Osteoblast (primary cell): ENCODE results near the gene CBY2. TPM values are rescaled to one million over a fixed set of nuclear protein-coding genes. Genes with fewer than 3 reads are reported as not detected.
"Not testable (repeated sequence)": the region's sequence is repeated elsewhere in the genome, so short reads cannot be mapped to it uniquely, and the experiment has no call there.

Experiments
- DNase-seq: peaks from one replicate; pipeline ENCODE4 v3.0.0; 2011; ENCODE audit warnings: low spot score, mixed read lengths; ENCODE audit not compliant: insufficient read length; ENCODE audit errors: missing footprints
- H2AFZ ChIP-seq: 2 replicates; pipeline ENCODE4 v1.6.0; 2011; ENCODE audit warnings: mild to moderate bottlenecking, low read length
- H3K27ac ChIP-seq: 2 replicates; pipeline ENCODE4 v1.5.1; 2011; ENCODE audit warnings: mild to moderate bottlenecking, low read depth, low read length, moderate library complexity
- H3K27me3 ChIP-seq: 2 replicates; pipeline ENCODE4 v1.6.0; 2012; ENCODE audit warnings: mild to moderate bottlenecking, control low read depth, inconsistent platforms, low read length, moderate library complexity; ENCODE audit not compliant: insufficient read depth
- H3K36me3 ChIP-seq: 2 replicates; pipeline ENCODE4 v1.5.1; 2011; ENCODE audit warnings: mild to moderate bottlenecking, low read length, control low read depth, moderate library complexity; ENCODE audit not compliant: insufficient read depth
- H3K4me1 ChIP-seq: 2 replicates; pipeline ENCODE4 v1.5.1; 2011; ENCODE audit warnings: mild to moderate bottlenecking, low read length, control low read depth, moderate library complexity; ENCODE audit not compliant: insufficient read depth
- H3K4me2 ChIP-seq: 2 replicates; pipeline ENCODE4 v1.6.0; 2011; ENCODE audit warnings: mild to moderate bottlenecking, low read length; ENCODE audit not compliant: insufficient read depth
- H3K4me3 ChIP-seq: fragments of 200-600 bp; sonication (generic); 3 replicates; pipeline ENCODE4 v1.5.1; 2012; ENCODE audit warnings: mild to moderate bottlenecking, low read length, inconsistent platforms; ENCODE audit not compliant: insufficient read depth
- H3K79me2 ChIP-seq: 2 replicates; pipeline ENCODE4 v1.6.0; 2012; ENCODE audit warnings: mild to moderate bottlenecking, low read length, control low read depth, inconsistent platforms; ENCODE audit not compliant: insufficient read depth
- H3K9me3 ChIP-seq: 2 replicates; pipeline ENCODE4 v1.5.1; 2011; ENCODE audit warnings: low read depth, low read length, control low read depth
- H4K20me1 ChIP-seq: 2 replicates; pipeline ENCODE4 v1.6.0; 2012; ENCODE audit warnings: mild to moderate bottlenecking, low read length, control low read depth; ENCODE audit not compliant: insufficient read depth
- CTCF ChIP-seq: IDR thresholded peaks from 2 replicates; pipeline ENCODE4 v1.5.1; 2011; ENCODE audit warnings: mild to moderate bottlenecking, low read depth, low read length, moderate library complexity; ENCODE audit errors: extremely low read depth
- small RNA-seq: library from RNA; depleted of rRNA; stranded (forward); fragments of <200 nt; gene quantifications from one replicate; pipeline ENCODE3, GENCODE V24; 2012
- total RNA-seq: library from RNA; depleted of rRNA; stranded (reverse); fragments of >200 nt; gene quantifications from 2 replicates; pipeline ENCODE4 v1.2.3, GENCODE V29; 2012

The CBY2 gene
- total RNA-seq, 1 donor = not detected

GRCh38 chr13:45752510-45752909 lies 50.4 kb downstream of the CBY2 start:
- H2AFZ ChIP-seq = no peak overlapping the region
- no peaks in the 10 kb centered on the region for H3K9me3 ChIP-seq
- no peaks in the 10 kb centered on the region for H3K4me1 ChIP-seq
- no peaks in the 10 kb centered on the region for H3K36me3 ChIP-seq
- H3K27ac ChIP-seq = no peak overlapping the region
- DNase-seq = no peak
- H3K4me2 ChIP-seq = no peak overlapping the region
- H3K27me3 ChIP-seq = peaks cover 26% of the 10 kb centered on the region
- H3K4me3 ChIP-seq = no peak overlapping the region
- no peaks in the 10 kb centered on the region for H3K79me2 ChIP-seq
- TF ChIP-seq CTCF = no peak
- no peaks in the 10 kb centered on the region for H4K20me1 ChIP-seq

- not testable (repeated sequence) for H3K4me3 ChIP-seq, DNase-seq, H3K9me3 ChIP-seq, H3K27ac ChIP-seq, H3K4me2 ChIP-seq, H4K20me1 ChIP-seq, H3K36me3 ChIP-seq, H3K27me3 ChIP-seq, H3K4me1 ChIP-seq, H3K79me2 ChIP-seq, H2AFZ ChIP-seq
Measured at GRCh38 chr13:45756498-45756897, 54.4 kb downstream of the CBY2 start.

- not testable (repeated sequence) for H3K9me3 ChIP-seq, H3K79me2 ChIP-seq, DNase-seq, H3K4me2 ChIP-seq, H4K20me1 ChIP-seq, H3K27ac ChIP-seq, H3K27me3 ChIP-seq, H3K4me1 ChIP-seq, H2AFZ ChIP-seq, H3K4me3 ChIP-seq, H3K36me3 ChIP-seq
Measured at GRCh38 chr13:45757589-45757988, 55.5 kb downstream of the CBY2 start.

DNA sequence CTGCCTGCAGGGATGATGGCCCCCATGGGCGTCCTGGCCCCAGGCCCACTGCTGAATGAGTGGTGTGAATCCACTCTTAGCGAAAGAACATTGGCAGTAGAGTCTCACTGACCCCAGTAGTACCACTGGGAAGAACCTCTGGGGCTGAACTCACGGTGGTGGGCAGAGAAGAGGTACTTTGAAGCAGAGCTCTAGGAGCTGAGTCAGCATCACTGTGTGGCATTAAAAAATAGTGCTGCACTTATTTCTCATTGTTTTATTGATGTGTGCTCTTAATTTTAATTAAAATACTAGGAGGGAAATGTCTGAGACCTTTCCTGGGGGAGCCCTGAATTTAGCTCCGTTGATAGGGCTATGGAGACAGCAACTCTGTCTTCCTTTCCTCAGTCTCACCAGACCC lies 61.3 kb downstream of the CBY2 start:
- Histone ChIP-seq H3K27me3 (peaks cover 10% of the 10 kb centered on the region), H3K9me3 (no peaks in the 10 kb centered on the region), H4K20me1 (no peaks in the 10 kb centered on the region), H3K36me3 (no peaks in the 10 kb centered on the region), H3K4me2 (no peak overlapping the region), H3K79me2 (no peaks in the 10 kb centered on the region), H3K4me3 (no peak overlapping the region), H3K4me1 (no peaks in the 10 kb centered on the region), H2AFZ (no peak overlapping the region), H3K27ac (no peak overlapping the region)
- no peak for DNase-seq
- no peak for TF ChIP-seq CTCF

Small RNAs within 50 kb of the gene (small RNA-seq; reads per million reads assigned to genes)
- gene RF00017 = not detected

Other genes with a start within 250 kb of the CBY2 start
- gene COG3, start 237.4 kb upstream of the CBY2 start, total RNA-seq = 33.3 and 35.5 TPM in 2 replicates
- gene ERICH6B, start 86.6 kb upstream of the CBY2 start, total RNA-seq = not detected in 2 replicates
- not detected in 2 replicates for gene SIAH3, start 149.4 kb downstream of the CBY2 start, total RNA-seq